ENCODE measurements around the gene PLB1.

PLB1 gene

GRCh38 chr2:28505361-28505760 is 9.5 kb downstream of the PLB1 start:
- no peak for DNase-seq (ENCODE audit: low read depth)
- no peak for TF ChIP-seq CTCF (conservative IDR thresholded peaks at IDR 0.05; ENCODE audit: low read depth, low read length)

GRCh38 chr2:28506112-28506910 is 10.5 kb downstream of the PLB1 start:
- DNase-seq (ENCODE audit: low read depth): no peak
- H3K4me3 ChIP-seq (ENCODE audit: low read length): no peak overlapping the region
- no peak for TF ChIP-seq CTCF (conservative IDR thresholded peaks at IDR 0.05; ENCODE audit: low read depth, low read length)

More at GRCh38 chr2:28505361-28505760, 9.5 kb downstream of the PLB1 start:
- no peak overlapping the region for H3K4me3 ChIP-seq (ENCODE audit: low read length)

GRCh38 chr2:28507796-28508764 is 12.2 kb downstream of the PLB1 start:
- H3K4me3 ChIP-seq (ENCODE audit: low read length): no peak overlapping the region
- no peak for TF ChIP-seq CTCF (conservative IDR thresholded peaks at IDR 0.05; ENCODE audit: low read depth, low read length)
- peak; percentile 38 for DNase-seq (ENCODE audit: low read depth)

GRCh38 chr2:28509361-28509760 is 13.5 kb downstream of the PLB1 start:
- DNase-seq (ENCODE audit: low read depth): no peak
- no peak overlapping the region for H3K4me3 ChIP-seq (ENCODE audit: low read length)
- no peak for TF ChIP-seq CTCF (conservative IDR thresholded peaks at IDR 0.05; ENCODE audit: low read depth, low read length)

- H3K4me3 ChIP-seq (ENCODE audit: low read length): no peak overlapping the region
- no peak for DNase-seq (ENCODE audit: low read depth)
- no peak for TF ChIP-seq CTCF (conservative IDR thresholded peaks at IDR 0.05; ENCODE audit: low read depth, low read length)
Observed at GRCh38 chr2:28510184-28510583, 14.3 kb downstream of the PLB1 start.

- no peak overlapping the region for H3K4me3 ChIP-seq (ENCODE audit: low read length)
- no peak for TF ChIP-seq CTCF (conservative IDR thresholded peaks at IDR 0.05; ENCODE audit: low read depth, low read length)
- no peak for DNase-seq (ENCODE audit: low read depth)
Observed at GRCh38 chr2:28511871-28512606, 16.2 kb downstream of the PLB1 start.

Data from retinal pigment epithelial cell (primary cell).